Measurements from ENCODE around the gene SERINC4.
"Not testable (repeated sequence)": the region's sequence is repeated elsewhere in the genome, so short reads cannot be mapped to it uniquely, and the experiment has no call there.

SERINC4 gene

GRCh38 chr15:43808960-43809678, 9.1 kb upstream of the SERINC4 start:
- no peak for DNase-seq (ENCODE audit: low read depth in 1 of 2, low spot score in 1 of 2)
- TF ChIP-seq JUND (IDR thresholded peaks at IDR 0.05; ENCODE audit: low read depth): no peak
- in situ Hi-C loops (cut with HindIII; ENCODE audit: low pct_unique_long_range_greater_than_20kb, low sequenced_read_pairs): no loop called here

DNA sequence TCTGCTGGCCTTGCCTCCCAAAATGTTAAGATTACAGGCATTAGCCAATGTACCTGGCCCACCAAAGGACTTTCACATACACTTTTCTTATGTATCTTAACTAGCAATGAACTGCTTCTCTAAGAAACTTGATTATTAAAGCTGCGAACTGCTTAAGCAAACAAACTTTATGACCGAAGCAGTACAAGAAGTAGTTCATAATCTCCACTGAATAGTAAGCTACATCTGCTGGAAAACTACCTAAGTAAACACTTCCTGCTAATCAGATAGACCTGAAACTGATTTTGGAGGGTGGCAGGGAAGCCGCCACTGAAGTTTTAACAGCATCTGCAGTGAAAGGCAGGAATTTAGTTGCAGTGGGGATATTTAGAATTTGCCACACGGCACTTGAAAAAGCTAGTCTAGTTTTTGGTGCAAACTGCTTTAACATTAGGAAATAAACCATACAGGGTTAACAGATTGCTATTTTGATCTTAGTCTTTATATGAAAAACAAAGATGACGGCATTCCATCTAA, 8.5 kb upstream of the SERINC4 start:
- no peak for DNase-seq (ENCODE audit: low read depth in 1 of 2, low spot score in 1 of 2)
- no peak for TF ChIP-seq JUND (IDR thresholded peaks at IDR 0.05; ENCODE audit: low read depth)
- in situ Hi-C loops (cut with HindIII; ENCODE audit: low pct_unique_long_range_greater_than_20kb, low sequenced_read_pairs): no loop called here

DNA sequence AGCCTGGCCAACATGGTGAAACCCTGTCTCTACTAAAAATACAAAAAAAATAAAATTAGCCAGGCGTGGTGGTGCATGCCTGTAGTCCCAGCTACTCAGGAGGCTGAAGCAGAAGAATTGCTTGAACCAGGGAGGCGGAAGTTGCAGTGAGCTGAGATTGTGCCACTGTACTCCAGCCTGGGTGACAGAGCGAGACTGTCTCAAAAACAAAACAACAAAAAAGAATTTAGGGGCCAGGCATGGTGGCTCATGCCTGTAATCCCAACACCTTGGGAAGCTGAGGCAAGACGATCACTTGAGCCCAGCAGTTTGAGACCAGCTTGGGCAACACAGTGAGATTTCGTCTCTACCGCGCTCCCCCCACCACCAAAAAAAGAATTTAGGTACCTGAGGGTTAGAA, 2.7 kb upstream of the SERINC4 start:
- DNase-seq (ENCODE audit: low read depth in 1 of 2, low spot score in 1 of 2); in situ Hi-C loops (cut with HindIII; ENCODE audit: low pct_unique_long_range_greater_than_20kb, low sequenced_read_pairs): not testable (repeated sequence)

DNA sequence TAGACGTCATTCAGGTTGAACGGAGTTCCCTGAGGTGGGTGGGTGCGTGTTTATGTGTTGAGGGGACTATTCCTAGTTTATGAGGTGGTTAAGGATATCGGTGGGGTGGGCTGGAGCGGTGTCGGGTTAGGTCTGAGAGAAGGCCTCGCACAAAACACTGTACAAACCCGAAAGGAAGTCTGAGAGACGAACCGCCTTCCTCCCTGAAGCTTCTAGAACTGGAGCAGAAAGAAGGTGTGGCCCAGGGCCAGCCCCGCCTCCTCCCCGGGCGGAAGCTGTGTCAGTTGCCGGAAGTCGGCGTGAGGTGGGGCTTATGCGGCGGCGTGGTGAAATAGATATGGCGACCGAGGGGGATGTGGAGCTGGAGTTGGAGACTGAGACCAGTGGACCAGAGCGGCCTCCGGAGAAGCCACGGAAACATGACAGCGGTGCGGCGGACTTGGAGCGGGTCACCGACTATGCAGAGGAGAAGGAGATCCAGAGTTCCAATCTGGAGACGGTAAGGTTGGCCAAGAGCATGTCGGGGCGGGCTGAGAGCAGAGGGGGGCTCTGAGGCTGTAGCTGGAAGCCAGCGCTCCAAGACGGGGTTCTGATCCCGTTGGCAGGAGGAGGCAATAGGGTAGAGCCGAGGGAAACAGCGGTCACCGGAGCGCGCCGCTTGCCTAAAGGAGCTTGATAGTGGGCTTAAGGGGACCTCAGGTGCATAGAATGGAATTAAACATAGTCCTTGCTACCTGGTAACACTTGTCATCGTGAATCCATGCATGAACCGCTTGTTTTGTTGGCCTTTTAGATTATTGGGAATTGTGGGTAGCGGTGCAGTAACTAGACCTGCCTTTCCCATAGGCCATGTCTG, 494 bp upstream of the SERINC4 start, which contains the start of gene HYPK:
TSS of gene HYPK (plus strand) at position 314 of the 856 bp plus-strand sequence. CDS start at position 338, 24 bp downstream.
- in situ Hi-C loops (cut with HindIII; ENCODE audit: low pct_unique_long_range_greater_than_20kb, low sequenced_read_pairs): no loop called here
- no peak for TF ChIP-seq JUND (IDR thresholded peaks at IDR 0.05; ENCODE audit: low read depth)
- DNase-seq (ENCODE audit: low read depth in 1 of 2, low spot score in 1 of 2): peak; percentile 54 to 93

DNA sequence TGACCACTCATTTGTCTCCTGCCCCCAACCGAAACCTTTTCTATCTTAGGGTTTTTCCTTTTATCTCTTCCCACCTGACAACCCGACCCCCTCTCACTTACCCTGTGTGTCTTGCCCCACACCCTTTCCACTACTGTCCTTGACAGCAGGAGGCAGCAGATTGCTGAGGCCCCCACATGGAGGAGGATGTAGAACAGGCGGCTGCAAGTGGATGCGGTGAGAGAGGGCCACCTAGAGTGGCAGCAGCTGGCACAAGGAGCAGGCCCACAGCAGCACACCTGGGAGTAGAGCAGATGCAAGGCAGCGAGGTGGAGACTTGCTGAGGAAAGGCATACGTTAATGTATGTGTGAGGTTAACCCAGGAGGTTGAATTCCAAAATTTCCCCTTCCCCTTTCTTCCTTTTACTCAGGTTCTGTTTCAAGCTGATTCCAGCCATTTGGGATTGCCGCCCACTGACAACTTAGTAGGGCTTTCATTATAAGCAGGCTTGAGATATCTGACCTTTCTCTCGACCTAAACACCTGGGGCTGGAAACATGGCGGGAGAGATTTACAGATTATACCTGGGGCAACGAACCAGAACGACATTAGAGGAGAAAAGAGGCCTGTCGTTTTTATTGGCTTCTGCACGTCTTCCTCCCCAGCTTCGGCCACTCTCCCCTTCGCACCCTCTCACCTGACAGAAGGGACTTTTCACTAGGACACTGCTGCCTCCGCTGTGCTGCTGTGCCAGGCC, 643 bp downstream of the SERINC4 start:
- in situ Hi-C loops (cut with HindIII; ENCODE audit: low pct_unique_long_range_greater_than_20kb, low sequenced_read_pairs): no loop called here
- no peak for TF ChIP-seq JUND (IDR thresholded peaks at IDR 0.05; ENCODE audit: low read depth)
- DNase-seq (ENCODE audit: low read depth in 1 of 2, low spot score in 1 of 2): peak in 1 of 2 experiments; percentile 35

DNA sequence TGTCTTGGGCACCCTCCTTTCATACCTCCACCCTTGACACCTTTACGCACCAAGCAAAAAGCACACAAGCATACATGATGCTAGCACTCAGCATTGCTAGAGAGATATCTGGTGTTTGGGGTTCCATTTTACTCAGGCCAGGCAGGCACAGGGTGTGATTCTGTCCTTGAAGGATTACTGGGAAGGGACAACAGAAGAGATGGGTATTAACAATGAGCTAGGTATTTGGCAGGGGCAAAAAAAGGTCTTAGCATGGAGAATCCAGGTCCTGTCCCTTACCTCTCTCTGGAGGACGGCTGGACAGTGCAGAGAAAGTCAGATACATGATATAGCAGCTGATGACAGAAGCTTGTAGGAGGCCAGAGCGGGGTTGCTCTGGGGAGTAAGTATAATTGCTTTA, 3.5 kb downstream of the SERINC4 start:
- in situ Hi-C loops (cut with HindIII; ENCODE audit: low pct_unique_long_range_greater_than_20kb, low sequenced_read_pairs): no loop called here

DNA sequence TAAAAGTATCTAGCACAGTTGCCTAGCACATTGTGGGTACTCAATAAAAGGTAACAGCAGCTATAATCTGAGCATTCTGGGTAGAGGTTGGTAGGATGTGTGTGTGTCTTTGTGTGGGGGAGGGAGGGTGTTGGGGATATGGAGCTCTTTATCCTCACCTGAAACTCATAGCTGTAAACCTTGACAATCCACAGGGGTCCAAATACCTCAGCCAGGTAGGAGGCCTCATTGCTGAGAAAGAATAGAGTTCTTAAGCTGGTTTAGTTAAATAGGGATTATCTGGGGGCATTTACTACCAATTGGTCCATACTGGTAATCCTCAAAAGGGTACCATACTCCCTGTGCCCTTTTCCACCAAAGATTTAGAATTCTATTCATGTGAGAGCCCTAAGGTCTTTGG, 4.0 kb downstream of the SERINC4 start:
- DNase-seq (ENCODE audit: low read depth in 1 of 2, low spot score in 1 of 2): no peak
- in situ Hi-C loops (cut with HindIII; ENCODE audit: low pct_unique_long_range_greater_than_20kb, low sequenced_read_pairs): no loop called here
- TF ChIP-seq JUND (IDR thresholded peaks at IDR 0.05; ENCODE audit: low read depth): no peak

More for the DNA sequence above, 3.5 kb downstream of the SERINC4 start:
- no peak for DNase-seq (ENCODE audit: low read depth in 1 of 2, low spot score in 1 of 2)
- TF ChIP-seq JUND (IDR thresholded peaks at IDR 0.05; ENCODE audit: low read depth): no peak

- no peak for TF ChIP-seq JUND (IDR thresholded peaks at IDR 0.05; ENCODE audit: low read depth)
- DNase-seq (ENCODE audit: low read depth in 1 of 2, low spot score in 1 of 2): no peak
- in situ Hi-C loops (cut with HindIII; ENCODE audit: low pct_unique_long_range_greater_than_20kb, low sequenced_read_pairs): no loop called here
Observed at GRCh38 chr15:43795197-43795596, 4.8 kb downstream of the SERINC4 start.

- no peak for TF ChIP-seq JUND (IDR thresholded peaks at IDR 0.05; ENCODE audit: low read depth)
- no peak for DNase-seq (ENCODE audit: low read depth in 1 of 2, low spot score in 1 of 2)
- in situ Hi-C loops (cut with HindIII; ENCODE audit: low pct_unique_long_range_greater_than_20kb, low sequenced_read_pairs): no loop called here
Observed at GRCh38 chr15:43794269-43795037, 5.6 kb downstream of the SERINC4 start.

DNA sequence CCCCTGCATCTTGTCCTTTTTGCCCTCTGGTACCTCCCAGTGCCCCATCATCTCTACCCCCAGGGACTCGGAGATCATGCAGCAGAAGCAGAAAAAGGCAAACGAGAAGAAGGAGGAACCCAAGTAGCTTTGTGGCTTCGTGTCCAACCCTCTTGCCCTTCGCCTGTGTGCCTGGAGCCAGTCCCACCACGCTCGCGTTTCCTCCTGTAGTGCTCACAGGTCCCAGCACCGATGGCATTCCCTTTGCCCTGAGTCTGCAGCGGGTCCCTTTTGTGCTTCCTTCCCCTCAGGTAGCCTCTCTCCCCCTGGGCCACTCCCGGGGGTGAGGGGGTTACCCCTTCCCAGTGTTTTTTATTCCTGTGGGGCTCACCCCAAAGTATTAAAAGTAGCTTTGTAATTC, 6.4 kb downstream of the SERINC4 start:
- in situ Hi-C loops (cut with HindIII; ENCODE audit: low pct_unique_long_range_greater_than_20kb, low sequenced_read_pairs): no loop called here
- no peak for DNase-seq (ENCODE audit: low read depth in 1 of 2, low spot score in 1 of 2)
- TF ChIP-seq JUND (IDR thresholded peaks at IDR 0.05; ENCODE audit: low read depth): no peak

DNA sequence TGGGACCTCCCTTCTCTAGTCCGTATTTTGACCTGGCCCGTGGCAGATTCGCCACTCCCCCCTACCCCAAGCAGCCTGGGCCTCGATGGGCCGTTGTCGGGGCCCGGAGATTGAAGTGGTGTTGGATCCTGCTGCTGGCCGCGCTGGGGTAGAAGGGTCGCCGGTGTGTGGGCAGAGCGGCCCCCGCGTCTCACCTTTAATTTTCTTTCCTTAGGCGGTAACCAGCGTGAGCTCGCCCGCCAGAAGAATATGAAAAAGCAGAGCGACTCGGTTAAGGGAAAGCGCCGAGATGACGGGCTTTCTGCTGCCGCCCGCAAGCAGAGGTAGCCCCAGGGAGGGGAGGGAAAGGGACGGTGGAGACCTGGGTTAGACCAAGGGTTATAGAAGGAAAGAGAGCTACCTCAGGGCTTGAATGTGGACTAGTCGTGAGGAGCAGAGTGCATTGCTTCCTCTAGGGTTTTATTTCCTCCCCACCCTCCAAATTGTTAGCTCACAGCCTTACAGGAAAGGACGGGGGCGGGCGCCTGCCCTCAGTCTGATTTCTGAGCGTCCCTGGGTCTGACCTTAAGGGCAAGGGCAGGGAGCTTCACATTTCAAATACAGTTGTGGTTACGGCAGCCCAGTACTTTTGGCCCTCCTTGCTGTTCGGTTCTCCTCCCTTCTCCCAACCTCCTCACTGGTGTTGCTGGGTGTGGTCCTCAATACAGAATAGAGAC, 7.1 kb downstream of the SERINC4 start:
- no peak for TF ChIP-seq JUND (IDR thresholded peaks at IDR 0.05; ENCODE audit: low read depth)
- peak in 1 of 2 experiments; percentile 57 for DNase-seq (ENCODE audit: low read depth in 1 of 2, low spot score in 1 of 2)
- in situ Hi-C loops (cut with HindIII; ENCODE audit: low pct_unique_long_range_greater_than_20kb, low sequenced_read_pairs): no loop called here
